Measurements from ENCODE around the gene RFX4.

DNA sequence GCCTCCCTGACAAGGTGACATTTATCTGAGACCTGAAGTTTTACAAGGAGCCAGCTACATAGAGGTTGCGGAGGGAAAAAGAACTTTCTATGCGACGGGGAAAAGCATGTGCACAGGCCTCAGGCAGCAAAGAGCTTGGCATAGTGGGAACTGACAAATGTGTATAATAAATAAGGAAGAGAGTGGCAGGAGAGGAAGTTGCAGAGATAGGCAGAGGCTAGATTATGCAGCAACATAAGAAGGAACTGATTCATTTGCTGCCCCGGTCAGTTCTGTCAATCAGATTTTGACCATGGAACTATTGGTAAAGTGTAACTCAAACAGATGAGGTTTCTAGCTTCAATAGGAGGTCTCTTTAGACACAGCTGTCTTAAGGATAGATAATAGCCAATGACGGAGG, 158.0 kb downstream of the RFX4 start:
- TF ChIP-seq, protein P1, sequence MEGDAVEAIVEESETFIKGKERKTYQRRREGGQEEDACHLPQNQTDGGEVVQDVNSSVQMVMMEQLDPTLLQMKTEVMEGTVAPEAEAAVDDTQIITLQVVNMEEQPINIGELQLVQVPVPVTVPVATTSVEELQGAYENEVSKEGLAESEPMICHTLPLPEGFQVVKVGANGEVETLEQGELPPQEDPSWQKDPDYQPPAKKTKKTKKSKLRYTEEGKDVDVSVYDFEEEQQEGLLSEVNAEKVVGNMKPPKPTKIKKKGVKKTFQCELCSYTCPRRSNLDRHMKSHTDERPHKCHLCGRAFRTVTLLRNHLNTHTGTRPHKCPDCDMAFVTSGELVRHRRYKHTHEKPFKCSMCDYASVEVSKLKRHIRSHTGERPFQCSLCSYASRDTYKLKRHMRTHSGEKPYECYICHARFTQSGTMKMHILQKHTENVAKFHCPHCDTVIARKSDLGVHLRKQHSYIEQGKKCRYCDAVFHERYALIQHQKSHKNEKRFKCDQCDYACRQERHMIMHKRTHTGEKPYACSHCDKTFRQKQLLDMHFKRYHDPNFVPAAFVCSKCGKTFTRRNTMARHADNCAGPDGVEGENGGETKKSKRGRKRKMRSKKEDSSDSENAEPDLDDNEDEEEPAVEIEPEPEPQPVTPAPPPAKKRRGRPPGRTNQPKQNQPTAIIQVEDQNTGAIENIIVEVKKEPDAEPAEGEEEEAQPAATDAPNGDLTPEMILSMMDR (conservative IDR thresholded peaks at IDR 0.05; ENCODE audit: low read length), result no peak
- TF ChIP-seq EZH2phosphoT487 (IDR thresholded peaks at IDR 0.05; ENCODE audit: borderline replicate concordance), result no peak

All from Loucy (cell line).